Measurements from ENCODE around the gene RFPL3.

DNA sequence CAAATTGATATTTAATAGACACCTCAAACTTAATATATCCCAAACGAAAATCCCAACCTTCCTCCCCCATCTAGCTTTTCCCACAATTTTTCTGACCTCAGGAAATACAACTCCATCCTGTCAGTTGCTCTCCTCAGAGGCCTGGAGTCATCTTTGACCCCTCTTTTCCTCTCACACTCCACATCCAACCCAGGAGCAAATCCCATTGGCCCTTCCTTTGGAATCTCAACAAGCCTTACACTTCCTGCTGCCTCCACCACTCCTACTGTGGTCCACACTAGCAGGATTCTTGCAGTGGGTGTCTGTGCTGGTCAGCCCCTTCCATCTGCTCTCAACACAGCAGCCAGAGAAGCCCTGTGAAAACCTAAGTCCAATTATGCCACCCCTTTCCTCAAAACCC lies 39.3 kb upstream of the RFPL3 start:
- TF ChIP-seq, protein P1, sequence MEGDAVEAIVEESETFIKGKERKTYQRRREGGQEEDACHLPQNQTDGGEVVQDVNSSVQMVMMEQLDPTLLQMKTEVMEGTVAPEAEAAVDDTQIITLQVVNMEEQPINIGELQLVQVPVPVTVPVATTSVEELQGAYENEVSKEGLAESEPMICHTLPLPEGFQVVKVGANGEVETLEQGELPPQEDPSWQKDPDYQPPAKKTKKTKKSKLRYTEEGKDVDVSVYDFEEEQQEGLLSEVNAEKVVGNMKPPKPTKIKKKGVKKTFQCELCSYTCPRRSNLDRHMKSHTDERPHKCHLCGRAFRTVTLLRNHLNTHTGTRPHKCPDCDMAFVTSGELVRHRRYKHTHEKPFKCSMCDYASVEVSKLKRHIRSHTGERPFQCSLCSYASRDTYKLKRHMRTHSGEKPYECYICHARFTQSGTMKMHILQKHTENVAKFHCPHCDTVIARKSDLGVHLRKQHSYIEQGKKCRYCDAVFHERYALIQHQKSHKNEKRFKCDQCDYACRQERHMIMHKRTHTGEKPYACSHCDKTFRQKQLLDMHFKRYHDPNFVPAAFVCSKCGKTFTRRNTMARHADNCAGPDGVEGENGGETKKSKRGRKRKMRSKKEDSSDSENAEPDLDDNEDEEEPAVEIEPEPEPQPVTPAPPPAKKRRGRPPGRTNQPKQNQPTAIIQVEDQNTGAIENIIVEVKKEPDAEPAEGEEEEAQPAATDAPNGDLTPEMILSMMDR (conservative IDR thresholded peaks at IDR 0.05; ENCODE audit: low read depth, low read length): no peak
- TF ChIP-seq EZH2phosphoT487 (IDR thresholded peaks at IDR 0.05; ENCODE audit: borderline replicate concordance, low read length): no peak
